ENCODE data around the gene TBC1D5. TPM values are rescaled to one million over a fixed set of nuclear protein-coding genes. Genes with fewer than 3 reads are reported as not detected.

The TBC1D5 gene
- total RNA-seq, 2 experiments from 2014 or later: 46.3 to 47.8 TPM

GRCh38 chr3:17153209-17153608 is 589.2 kb downstream of the TBC1D5 start:
- Mint-ChIP-seq H3K9me3 (peaks cover 17% of the 10 kb centered on the region), H3K27ac (no peak overlapping the region), H3K27me3 (no peaks in the 10 kb centered on the region), H3K36me3 (ENCODE audit: low read depth) (peaks cover 41% of the 10 kb centered on the region), H3K4me1 (ENCODE audit: low read depth) (peaks cover 38% of the 10 kb centered on the region), H3K4me3 (no peak overlapping the region)
- intact Hi-C loops (cut with micrococcal nuclease): loop anchor here (5.0 kb wide), 1 partner anchor 266 kb away; no protein-coding TSS in a partner anchor
- ChIA-PET CTCF (no interaction called here), POLR2A (interaction anchor here (0.7 to 1.4 kb wide), 2 partner anchors 9 to 269 kb away, joined by 3 read pairs; no protein-coding TSS in a partner anchor)
- DNase-seq (no peak), ATAC-seq (no peak)
- no peak for TF ChIP-seq CTCF (IDR thresholded peaks at IDR 0.05)

GRCh38 chr3:17151598-17152373 is 590.6 kb downstream of the TBC1D5 start:
- TF ChIP-seq CTCF (IDR thresholded peaks at IDR 0.05): no peak
- H3K27me3 Mint-ChIP-seq: no peaks in the 10 kb centered on the region
- ChIA-PET CTCF (interaction anchor here (0.8 to 1.8 kb wide), 13 partner anchors 10 to 550 kb away, joined by 3 to 12 read pairs (median 4); partner anchors contain the start of gene PLCL2), POLR2A (interaction anchor here (0.6 to 1.6 kb wide), 18 partner anchors 9 to 1485 kb away, joined by 3 to 7 read pairs (median 4); partner anchors contain the start of gene PLCL2)
- peak overlapping the region; percentile 59 for H3K4me3 Mint-ChIP-seq
- H3K27ac Mint-ChIP-seq: peak overlapping the region; percentile 84
- H3K36me3 Mint-ChIP-seq (ENCODE audit: low read depth): peaks cover 39% of the 10 kb centered on the region
- H3K9me3 Mint-ChIP-seq: peaks cover 17% of the 10 kb centered on the region
- peaks cover 42% of the 10 kb centered on the region for H3K4me1 Mint-ChIP-seq (ENCODE audit: low read depth)
- intact Hi-C loops (cut with micrococcal nuclease): loop anchor here (5.0 kb wide), 1 partner anchor 264 kb away; no protein-coding TSS in a partner anchor
- peak; percentile 93 for ATAC-seq
- DNase-seq: peak; percentile 97

GRCh38 chr3:17149076-17149475 is 593.4 kb downstream of the TBC1D5 start:
- ATAC-seq (no peak), DNase-seq (no peak)
- ChIA-PET CTCF (interaction anchor here (0.8 kb wide), 1 partner anchor 23 kb away, joined by 4 read pairs; no protein-coding TSS in a partner anchor), POLR2A (no interaction called here)
- Mint-ChIP-seq H3K27ac (no peak overlapping the region), H3K27me3 (no peaks in the 10 kb centered on the region), H3K4me1 (ENCODE audit: low read depth) (peaks cover 58% of the 10 kb centered on the region), H3K9me3 (peaks cover 17% of the 10 kb centered on the region), H3K4me3 (no peak overlapping the region), H3K36me3 (ENCODE audit: low read depth) (peaks cover 27% of the 10 kb centered on the region)
- intact Hi-C loops (cut with micrococcal nuclease): no loop called here
- no peak for TF ChIP-seq CTCF (IDR thresholded peaks at IDR 0.05)

- no peak for TF ChIP-seq CTCF (IDR thresholded peaks at IDR 0.05)
- intact Hi-C loops (cut with micrococcal nuclease): no loop called here
- Mint-ChIP-seq H3K9me3 (no peaks in the 10 kb centered on the region), H3K36me3 (ENCODE audit: low read depth) (no peaks in the 10 kb centered on the region), H3K27ac (no peak overlapping the region), H3K4me3 (no peak overlapping the region), H3K27me3 (peaks cover 1% of the 10 kb centered on the region), H3K4me1 (ENCODE audit: low read depth) (peaks cover 26% of the 10 kb centered on the region)
- peak; percentile 79 for ATAC-seq
- ChIA-PET POLR2A (no interaction called here), CTCF (no interaction called here)
- peak; percentile 34 for DNase-seq
Measured at GRCh38 chr3:17144665-17144993, 597.8 kb downstream of the TBC1D5 start.
